HG02588 (cell line): ENCODE measurements around the gene CACNA1B.
"Not testable (repeated sequence)": the region's sequence is repeated elsewhere in the genome, so short reads cannot be mapped to it uniquely, and the experiment has no call there.

Experiments
- ATAC-seq: cut with Tn5 transposase; IDR thresholded peaks from one replicate; pipeline ENCODE4 v1.9.1; 2021; ENCODE audit warnings: mild to moderate bottlenecking, moderate library complexity; ENCODE audit not compliant: unreplicated experiment

Gene CACNA1B

DNA sequence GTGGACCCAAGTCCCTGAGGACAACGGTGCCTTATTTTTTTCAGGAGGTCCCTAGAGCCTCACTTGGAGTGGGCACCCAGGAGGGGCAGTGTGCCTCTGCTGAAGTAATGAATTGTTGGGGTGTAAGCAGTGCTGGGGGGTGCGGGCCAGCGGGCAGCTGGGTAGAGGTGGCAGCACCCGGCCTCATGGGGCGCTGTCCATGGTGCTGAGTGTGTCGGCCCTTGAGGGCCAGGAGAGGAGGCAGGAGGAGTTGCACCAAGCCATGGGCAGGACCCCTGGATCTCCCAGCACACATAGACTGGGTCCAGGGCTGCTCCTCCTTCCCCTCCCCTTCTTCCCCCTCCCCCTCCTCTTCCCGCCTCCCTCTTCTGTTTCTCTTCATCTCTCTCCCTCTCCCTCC is 7.0 kb downstream of the CACNA1B start:
- not testable (repeated sequence) for ATAC-seq

DNA sequence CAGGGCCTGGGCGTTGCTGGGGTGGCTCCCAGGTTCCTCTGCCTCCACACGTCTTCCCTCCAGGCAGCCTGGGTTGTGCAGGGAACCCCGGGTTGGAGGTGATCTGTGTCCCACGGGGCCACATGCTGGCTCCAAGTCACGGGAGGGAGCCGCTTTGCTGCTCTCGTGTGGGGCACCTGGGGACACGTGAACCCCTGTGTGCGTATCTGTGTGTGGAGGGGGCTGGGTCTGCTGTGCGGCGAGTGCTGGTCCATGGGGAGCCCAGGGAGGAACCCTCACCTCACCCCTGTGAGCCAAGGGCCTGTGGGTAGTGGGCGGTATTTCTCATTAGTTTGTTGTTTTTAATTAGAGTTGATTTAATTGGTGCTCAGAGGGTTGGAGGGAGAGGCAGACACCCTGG is 7.5 kb downstream of the CACNA1B start:
- not testable (repeated sequence) for ATAC-seq

DNA sequence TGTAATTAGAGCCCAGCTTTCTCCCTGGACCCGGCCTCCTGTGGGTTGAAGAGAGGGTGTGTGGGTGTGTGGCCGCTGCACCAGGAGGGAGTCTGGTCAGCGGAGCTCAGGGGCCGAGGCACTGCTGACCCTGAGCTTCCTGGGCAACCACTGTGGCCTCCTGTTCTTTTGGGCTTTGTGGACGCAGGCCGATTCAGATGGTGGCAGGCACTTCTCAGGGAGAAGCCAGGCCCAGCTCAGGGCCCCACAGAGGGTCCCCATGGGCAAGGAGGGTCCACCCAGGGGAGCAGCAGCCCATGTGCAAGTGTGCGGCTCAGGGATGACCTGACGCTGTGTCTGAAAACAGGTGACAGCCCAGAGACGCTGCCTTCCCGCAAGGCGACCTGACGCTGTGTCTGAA is 11.0 kb downstream of the CACNA1B start:
- ATAC-seq, result not testable (repeated sequence)

DNA sequence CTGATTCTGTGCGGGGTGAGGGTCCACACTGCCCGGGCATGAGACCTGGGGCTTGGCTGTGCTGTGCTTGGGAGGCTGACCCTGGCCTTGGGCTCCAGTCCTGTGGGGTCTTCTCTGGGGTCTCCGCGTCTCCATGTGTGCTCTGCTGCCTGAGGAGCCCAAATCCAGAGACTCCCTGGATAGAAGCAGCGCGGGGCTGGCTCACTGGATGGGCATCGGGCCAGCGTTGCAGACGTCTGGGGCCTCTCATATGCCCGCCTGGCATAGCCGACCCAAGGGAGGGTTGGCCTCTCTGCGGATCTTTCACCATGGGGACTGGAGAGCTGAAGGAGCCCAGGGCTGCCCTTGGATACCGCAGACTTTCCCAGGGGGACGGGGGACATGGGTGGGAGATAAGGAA is 12.4 kb downstream of the CACNA1B start:
- ATAC-seq, result not testable (repeated sequence)

- not testable (repeated sequence) for ATAC-seq
These were observed 13.4 kb downstream of the CACNA1B start for GRCh38 chr9:137890768-137891587.

DNA sequence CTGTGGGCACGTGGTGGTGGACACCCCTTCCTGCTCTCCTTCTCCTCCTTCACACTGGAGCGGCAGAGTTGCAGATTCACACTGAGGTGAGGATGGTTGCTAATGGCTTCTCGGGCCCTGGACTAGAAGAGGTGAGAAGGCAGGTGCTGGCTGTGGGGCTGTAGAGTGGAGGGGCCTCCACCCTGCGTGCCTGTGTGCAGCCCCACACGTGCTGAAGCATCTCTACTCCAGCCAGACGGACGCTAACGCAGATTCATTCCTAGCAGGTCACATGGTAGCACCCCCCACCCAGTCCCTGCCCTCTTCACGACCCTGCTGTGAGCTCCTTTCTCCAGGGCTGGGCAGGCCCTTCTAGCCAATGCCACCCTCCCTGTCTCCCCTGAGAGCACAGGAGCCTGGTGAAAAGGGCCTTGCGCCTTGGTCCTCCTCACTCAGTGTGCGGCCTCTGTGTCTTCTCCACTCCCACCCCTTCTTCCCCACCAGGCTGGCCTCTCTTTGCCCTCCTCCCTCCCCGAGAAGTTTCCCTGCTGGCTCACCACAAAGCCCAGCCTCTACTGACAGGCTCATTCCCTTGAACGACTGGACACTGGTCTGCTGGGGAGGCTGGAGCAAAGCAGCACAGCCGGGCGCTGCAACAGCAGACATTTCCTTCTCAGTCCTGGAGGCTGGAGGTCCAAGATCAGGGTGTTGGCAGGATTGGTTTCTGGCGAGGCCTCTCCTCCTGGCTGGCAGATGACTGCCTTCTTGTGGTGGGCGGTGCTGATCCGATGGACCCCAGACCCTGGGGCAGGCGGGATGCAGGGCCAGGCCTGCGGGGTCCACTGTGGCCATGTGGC is 14.2 kb downstream of the CACNA1B start:
- no peak for ATAC-seq

DNA sequence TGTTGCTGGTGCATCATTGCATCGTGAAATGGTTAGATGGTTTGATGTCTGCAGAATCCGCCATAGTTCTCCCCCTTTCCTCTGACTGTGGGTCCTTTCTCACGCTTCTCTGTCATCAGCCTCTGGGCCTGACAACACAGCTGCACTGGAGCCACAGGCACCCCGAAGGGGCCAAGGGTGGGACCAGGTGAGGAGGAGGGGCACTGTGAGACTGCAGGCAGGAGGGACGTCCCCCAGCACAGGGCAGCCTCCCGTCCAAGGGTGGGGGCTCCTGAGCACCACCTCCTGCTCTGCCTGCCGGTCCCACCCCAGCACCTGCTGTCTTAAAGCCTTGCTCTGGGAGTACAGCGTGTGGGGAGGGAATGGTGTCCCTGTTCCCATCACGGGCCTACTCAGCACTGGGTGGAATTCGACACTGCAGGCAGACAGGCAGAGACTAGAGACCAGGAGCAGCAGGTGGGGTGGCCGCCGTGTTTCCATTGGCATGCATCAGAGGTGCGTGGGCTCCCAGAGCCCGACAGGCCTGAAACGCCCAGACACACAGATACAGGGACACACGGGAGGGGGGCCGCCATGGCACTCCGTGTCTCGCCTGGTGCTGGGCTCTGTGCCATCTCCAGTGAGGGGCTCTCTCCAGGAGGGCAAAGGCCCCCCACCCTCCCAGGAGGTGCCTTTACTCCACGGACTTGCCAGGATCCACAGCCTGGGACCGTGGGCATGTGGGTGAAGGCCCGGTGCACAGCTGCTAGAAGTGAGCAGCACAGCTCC is 15.0 kb downstream of the CACNA1B start:
- no peak for ATAC-seq

DNA sequence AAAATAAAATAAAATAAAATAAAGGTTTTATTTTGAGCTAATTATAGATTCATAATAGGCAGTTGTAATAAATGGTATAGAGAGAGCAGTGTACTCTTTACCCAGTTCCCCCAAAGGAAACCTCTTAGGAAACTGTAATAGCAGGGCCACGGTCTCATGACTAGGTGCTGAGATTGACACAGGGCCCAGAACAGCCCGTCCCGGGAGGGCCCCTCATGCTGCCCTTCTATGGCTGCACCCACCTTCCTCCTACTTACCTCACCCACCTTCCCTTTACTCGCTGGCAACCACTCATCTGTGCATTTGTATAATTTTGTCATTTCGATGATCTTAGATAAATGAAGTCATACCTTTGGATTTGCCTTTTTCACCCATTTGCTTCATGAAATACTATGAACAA is 16.1 kb downstream of the CACNA1B start:
- ATAC-seq, result no peak

DNA sequence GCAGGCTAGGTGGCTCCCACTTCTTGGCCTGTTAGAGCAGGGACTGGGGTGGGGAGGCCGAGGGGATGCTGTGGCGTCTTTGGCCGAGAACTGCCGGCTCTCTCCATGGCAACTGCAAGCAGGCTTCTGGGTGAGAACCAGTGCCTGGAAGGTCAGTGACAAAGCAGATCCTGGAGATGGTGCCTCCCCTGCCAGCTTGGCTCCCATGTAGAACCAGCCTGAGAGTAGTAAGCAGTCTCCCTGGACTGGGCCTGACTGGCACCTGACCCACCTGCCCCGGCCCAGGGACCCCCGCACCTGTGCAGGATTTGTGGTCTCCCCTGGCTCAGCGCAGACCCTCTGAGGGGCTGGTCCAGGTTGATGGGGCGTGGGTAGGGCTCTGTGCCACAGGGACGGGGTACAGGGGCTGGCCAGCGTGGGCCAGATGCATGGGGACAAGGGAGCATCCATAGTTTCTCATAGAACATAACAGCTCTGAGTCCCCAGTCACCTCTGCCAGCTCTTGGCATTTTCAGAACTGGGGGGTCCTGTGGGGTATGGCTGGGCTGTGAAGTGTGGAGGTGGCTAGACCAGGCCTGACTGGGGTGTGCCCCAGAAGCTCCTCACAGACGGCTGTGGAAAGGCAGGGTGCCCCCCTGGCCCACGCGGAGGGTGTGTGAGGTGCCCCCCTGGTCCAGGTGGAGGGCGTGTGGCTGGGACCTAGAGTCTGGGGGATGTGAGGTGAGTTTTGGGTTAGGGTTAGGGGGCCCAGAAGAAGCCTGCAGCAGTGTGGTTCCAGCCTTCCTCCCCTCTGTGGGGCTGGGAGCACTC is 22.2 kb downstream of the CACNA1B start:
- ATAC-seq, result no peak

DNA sequence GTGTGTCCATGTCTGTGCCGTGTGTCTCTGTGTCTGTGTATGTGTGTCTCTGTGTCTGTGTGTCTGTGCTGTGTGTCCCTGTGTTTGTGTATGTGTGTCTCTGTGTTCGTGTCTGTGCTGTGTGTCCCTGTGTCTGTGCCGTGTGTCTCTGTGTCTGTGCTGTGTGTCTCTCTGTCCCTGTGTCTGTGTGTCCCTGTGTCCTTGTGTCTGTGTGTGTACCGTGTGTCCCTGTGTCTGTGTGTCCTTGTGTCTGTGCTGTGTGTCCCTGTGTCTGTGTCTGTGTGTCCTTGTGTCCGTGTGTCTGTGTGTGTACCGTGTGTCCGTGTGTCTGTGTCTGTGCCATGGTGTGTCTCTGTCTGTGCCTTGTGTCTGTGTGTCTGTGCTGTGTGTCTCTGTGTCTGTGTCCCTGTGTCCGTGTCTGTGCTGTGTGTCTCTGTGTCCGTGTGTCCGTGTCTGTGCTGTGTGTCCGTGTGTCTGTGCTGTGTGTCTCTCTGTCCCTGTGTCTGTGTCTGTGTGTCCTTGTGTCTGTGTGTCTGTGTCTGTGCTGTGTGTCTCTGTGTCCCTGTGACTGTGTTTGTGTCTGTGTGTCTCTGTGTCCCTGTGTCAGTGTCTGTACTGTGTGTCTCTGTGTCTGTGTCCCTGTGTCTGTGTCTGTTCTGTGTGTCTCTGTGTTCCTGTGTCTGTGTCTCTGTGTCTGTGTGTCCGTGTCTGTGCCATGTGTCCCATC is 23.2 kb downstream of the CACNA1B start:
- no peak for ATAC-seq

GRCh38 chr9:137902646-137903045 is 25.1 kb downstream of the CACNA1B start:
- ATAC-seq, result no peak

DNA sequence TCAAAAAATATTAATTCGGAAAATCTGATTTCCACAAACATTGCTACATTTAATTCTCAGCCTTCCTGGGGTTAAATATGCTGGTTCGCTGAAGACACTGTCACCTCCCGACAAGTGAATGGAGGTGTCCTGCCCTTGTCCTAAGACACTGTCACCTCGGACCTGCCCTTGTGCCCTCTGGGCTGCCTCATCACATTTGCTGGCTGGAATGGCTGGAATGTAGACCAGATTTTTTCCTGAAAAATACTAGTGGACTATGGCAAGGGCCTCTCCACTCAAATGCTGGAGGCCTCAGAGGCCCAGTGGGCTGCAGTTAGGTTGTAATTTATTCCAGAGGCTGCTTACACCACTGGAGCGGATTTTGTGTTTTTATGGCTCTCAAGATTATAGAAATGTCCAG is 28.2 kb downstream of the CACNA1B start:
- ATAC-seq, result no peak

DNA sequence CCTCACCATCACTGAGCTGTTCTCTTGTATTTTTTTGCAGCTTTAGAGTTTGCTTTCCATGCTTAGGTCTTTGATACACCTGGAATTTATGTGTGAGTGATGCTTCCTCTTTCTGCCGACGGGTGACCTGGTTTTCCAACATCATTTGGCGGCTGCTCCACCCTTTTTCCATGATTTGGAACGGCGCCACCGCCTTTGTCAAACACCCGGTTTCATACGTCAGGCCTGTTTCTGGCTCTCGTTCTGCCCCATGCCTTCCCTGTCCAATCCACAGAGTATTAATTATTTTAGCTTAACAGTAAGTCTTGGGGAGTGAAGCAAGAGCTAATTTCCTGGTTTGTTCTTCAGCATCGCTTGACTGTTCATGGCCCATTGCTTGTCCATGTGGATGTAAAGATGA is 30.2 kb downstream of the CACNA1B start:
- no peak for ATAC-seq

DNA sequence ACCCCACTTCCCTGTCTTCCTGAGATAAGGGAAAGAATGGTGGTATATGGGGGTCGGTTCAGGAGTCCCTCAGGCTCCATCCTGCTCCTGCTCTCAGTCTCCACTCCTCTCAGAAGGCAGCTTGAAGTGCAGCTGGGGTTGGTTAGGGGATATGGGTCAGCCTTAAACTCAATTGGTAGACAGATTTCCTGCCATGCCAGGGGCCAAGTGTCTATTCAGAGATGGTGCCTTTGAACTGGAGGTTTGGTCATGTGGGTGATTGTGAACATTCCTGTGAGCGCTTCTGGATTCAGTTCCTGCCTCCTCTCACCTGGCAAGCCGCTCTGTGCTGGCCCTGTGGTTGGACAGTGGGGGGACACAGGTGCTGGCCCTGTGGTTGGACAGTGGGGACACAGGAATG is 35.1 kb downstream of the CACNA1B start:
- no peak for ATAC-seq

GRCh38 chr9:137913132-137913531 is 35.5 kb downstream of the CACNA1B start:
- no peak for ATAC-seq

DNA sequence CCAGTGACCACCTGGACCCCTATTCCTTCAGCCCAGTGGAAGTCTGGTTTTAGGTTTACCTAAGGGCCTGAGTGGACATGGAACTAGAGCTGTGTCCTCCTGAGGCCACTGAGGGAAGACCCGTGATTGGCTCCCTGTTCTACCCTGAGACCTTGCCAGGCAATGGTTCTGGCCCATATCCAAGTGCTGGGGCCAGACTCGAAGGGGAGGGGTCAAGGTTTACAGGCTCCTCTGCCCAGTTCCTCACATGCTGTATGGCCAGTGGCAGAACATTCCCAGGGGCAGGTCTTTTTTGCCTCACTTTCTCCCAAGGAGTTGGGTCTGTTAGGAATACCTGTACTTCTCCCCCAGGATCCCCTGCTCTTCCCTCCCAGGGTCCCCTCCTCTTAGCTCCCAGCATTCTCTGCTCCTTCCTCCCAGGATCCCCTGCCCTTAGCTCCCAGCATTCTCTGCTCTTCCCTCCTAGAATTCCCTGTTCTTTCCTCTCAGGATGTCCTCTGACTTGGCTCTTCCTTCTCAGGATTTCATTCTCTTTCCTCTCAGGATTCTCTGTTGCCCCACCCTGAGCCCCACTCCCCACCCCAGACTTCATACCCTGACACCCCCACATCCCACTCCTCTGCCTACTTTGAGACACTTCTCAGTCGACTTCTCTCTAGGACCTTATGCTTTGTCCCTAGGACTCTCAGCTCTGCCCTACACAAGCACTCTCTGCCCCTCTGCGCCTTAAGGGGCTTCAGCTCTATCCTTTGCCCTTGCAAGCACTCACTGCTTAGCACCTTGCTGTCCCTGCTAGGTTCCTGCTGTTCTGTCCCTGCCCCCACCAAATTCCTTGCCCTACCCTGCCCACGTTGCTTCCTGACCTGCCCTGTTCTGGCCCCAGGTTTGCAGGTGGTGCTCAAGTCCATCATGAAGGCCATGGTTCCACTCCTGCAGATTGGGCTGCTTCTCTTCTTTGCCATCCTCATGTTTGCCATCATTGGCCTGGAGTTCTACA is 36.5 kb downstream of the CACNA1B start:
- ATAC-seq, result no peak

- ATAC-seq, result no peak
These were observed 39.0 kb downstream of the CACNA1B start for GRCh38 chr9:137916540-137916939.

DNA sequence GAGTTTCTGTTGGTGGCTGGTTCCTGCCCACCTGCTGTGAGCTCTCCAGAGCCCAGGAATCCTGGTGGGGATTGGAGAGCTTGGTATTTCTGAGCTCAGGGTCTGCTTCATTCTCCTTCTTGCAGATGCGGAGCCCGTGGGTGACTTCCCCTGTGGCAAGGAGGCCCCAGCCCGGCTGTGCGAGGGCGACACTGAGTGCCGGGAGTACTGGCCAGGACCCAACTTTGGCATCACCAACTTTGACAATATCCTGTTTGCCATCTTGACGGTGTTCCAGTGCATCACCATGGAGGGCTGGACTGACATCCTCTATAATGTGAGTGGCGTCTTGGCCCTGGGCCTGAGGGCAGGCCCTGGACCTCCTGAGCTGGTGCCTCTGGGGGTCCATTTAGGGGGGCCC is 39.5 kb downstream of the CACNA1B start:
- ATAC-seq, result no peak

GRCh38 chr9:137917795-137918194 is 40.2 kb downstream of the CACNA1B start:
- no peak for ATAC-seq
